ENCODE results near the gene FLOT2. TPM values are rescaled to one million over a fixed set of nuclear protein-coding genes. Genes with fewer than 3 reads are reported as not detected.
A peak's percentile ranks its signal among the peaks of the same experiment; 100 is the strongest.
"Not testable (repeated sequence)": the region's sequence is repeated elsewhere in the genome, so short reads cannot be mapped to it uniquely, and the experiment has no call there.

The FLOT2 gene
- polyA plus RNA-seq (ENCODE audit: insufficient read length), result 77.5 TPM

- DNase-seq, result peak; percentile 51
These were observed at the start of gene FLOT2 for GRCh38 chr17:28896884-28897768. FLOT2 (minus strand) TSS chr17:28897733; CDS start chr17:28897574, 159 bp downstream.

- no peak for DNase-seq
These were observed 48.7 kb upstream of the FLOT2 start for GRCh38 chr17:28946239-28946638.

- no peak for DNase-seq
These were observed 47.6 kb upstream of the FLOT2 start for GRCh38 chr17:28944862-28945741.

- no peak for DNase-seq
These were observed 46.8 kb upstream of the FLOT2 start for GRCh38 chr17:28944343-28944742.

GRCh38 chr17:28942925-28943324 is 45.4 kb upstream of the FLOT2 start:
- DNase-seq, result no peak

- no peak for DNase-seq
These were observed 43.7 kb upstream of the FLOT2 start for GRCh38 chr17:28941251-28941650.

GRCh38 chr17:28940675-28941074 is 43.1 kb upstream of the FLOT2 start:
- no peak for DNase-seq

- no peak for DNase-seq
These were observed 42.6 kb upstream of the FLOT2 start for GRCh38 chr17:28940142-28940541.

- no peak for DNase-seq
These were observed 41.0 kb upstream of the FLOT2 start for GRCh38 chr17:28938552-28938951.

GRCh38 chr17:28937044-28937729 is 39.7 kb upstream of the FLOT2 start:
- no peak for DNase-seq

GRCh38 chr17:28935744-28936460 is 38.4 kb upstream of the FLOT2 start:
- DNase-seq, result no peak

GRCh38 chr17:28934508-28934907 is 37.0 kb upstream of the FLOT2 start:
- DNase-seq, result not testable (repeated sequence)

GRCh38 chr17:28929787-28930186 is 32.3 kb upstream of the FLOT2 start:
- DNase-seq, result no peak

GRCh38 chr17:28928061-28928460 is 30.5 kb upstream of the FLOT2 start:
- no peak for DNase-seq

GRCh38 chr17:28926786-28927185 is 29.3 kb upstream of the FLOT2 start:
- no peak for DNase-seq

GRCh38 chr17:28926366-28926765 is 28.8 kb upstream of the FLOT2 start:
- no peak for DNase-seq

GRCh38 chr17:28925912-28926365 is 28.4 kb upstream of the FLOT2 start:
- no peak for DNase-seq

- no peak for DNase-seq
These were observed 22.7 kb upstream of the FLOT2 start for GRCh38 chr17:28920201-28920600.

GRCh38 chr17:28918295-28918694 is 20.8 kb upstream of the FLOT2 start:
- no peak for DNase-seq

GRCh38 chr17:28917465-28917864 is 19.9 kb upstream of the FLOT2 start:
- no peak for DNase-seq

- no peak for DNase-seq
These were observed 19.5 kb upstream of the FLOT2 start for GRCh38 chr17:28917029-28917428.

Measured in hindlimb muscle (tissue), 1 donor.